CD14-positive monocyte (primary cell): ENCODE results near the gene CFAP57. TPM values are rescaled to one million over a fixed set of nuclear protein-coding genes. Genes with fewer than 3 reads are reported as not detected.

ENCODE experiments used
- DNase-seq, 3 donors: peaks; one replicate each; pipeline ENCODE4 v3.0.0-alpha.2; 2011 to 2022
- H2AFZ ChIP-seq: 2 replicates; pipeline ENCODE4 v1.6.0; 2012; ENCODE audit warnings: mild to moderate bottlenecking, low read depth, low read length, inconsistent platforms; ENCODE audit not compliant: insufficient read depth, poor library complexity, severe bottlenecking
- H3K27ac ChIP-seq, 2 donors: 1 replicate in 1 of 2; 2 replicates in 1 of 2; pipeline ENCODE4 v1.5.1; 2012 to 2013; ENCODE audit warnings: low read length in 2 of 2, control low read depth in 1 of 2, inconsistent platforms in 1 of 2, low read depth in 1 of 2, mild to moderate bottlenecking in 1 of 2
- H3K27me3 ChIP-seq, 2 donors: one replicate each; pipeline versions ENCODE4 v1.6.0 to v1.6.1; 2011 to 2013; ENCODE audit warnings: low read length in 2 of 2; ENCODE audit not compliant: control insufficient read depth in 2 of 2, insufficient read depth in 2 of 2
- H3K36me3 ChIP-seq, 2 donors: replicated peaks in 1 of 2; 1 replicate in 1 of 2; 2 replicates in 1 of 2; pipeline versions ENCODE4 v1.5.1 to v1.6.1; 2012 to 2013; ENCODE audit warnings: low read length in 2 of 2, control low read depth in 1 of 2, inconsistent platforms in 1 of 2, mild to moderate bottlenecking in 1 of 2; ENCODE audit not compliant: insufficient read depth in 2 of 2, control insufficient read depth in 1 of 2
- H3K4me1 ChIP-seq, 2 donors: 1 replicate in 1 of 2; 2 replicates in 1 of 2; pipeline versions ENCODE4 v1.5.1 to v1.6.1; 2012 to 2013; ENCODE audit warnings: low read length in 2 of 2, control low read depth in 1 of 2, inconsistent platforms in 1 of 2, mild to moderate bottlenecking in 1 of 2, moderate library complexity in 1 of 2; ENCODE audit not compliant: insufficient read depth in 2 of 2, control insufficient read depth in 1 of 2
- H3K4me2 ChIP-seq: replicated peaks from 2 replicates; pipeline ENCODE3; 2012; ENCODE audit warnings: low read length, moderate library complexity, mild to moderate bottlenecking; ENCODE audit not compliant: poor library complexity, severe bottlenecking; ENCODE audit errors: extremely low read depth
- H3K4me3 ChIP-seq, 3 experiments: fragments of 200-600 bp in 1 of 3; sonication (generic) in 1 of 3; replicated peaks in 1 of 3; 1 replicate in 2 of 3; 2 replicates in 1 of 3; pipeline ENCODE4 v1.5.1; 2011 to 2013; ENCODE audit warnings: low read length in 3 of 3, mild to moderate bottlenecking in 3 of 3, control low read depth in 2 of 3, low read depth in 2 of 3, inconsistent platforms in 1 of 3, moderate library complexity in 1 of 3
- H3K79me2 ChIP-seq: 2 replicates; pipeline ENCODE4 v1.6.0; 2012; ENCODE audit warnings: mild to moderate bottlenecking, control low read depth, inconsistent platforms, low read length, moderate library complexity; ENCODE audit not compliant: insufficient read depth
- H3K9ac ChIP-seq: 2 replicates; pipeline ENCODE4 v1.6.0; 2017; ENCODE audit warnings: low read length, mild to moderate bottlenecking; ENCODE audit not compliant: insufficient read depth, poor library complexity, severe bottlenecking
- H3K9me3 ChIP-seq, 2 donors: replicated peaks in 1 of 2; 1 replicate in 1 of 2; 2 replicates in 1 of 2; pipeline versions ENCODE4 v1.5.1 to v1.6.1; 2012 to 2013; ENCODE audit warnings: low read length in 2 of 2, control low read depth in 1 of 2; ENCODE audit not compliant: control insufficient read depth in 1 of 2, insufficient read depth in 1 of 2
- H4K20me1 ChIP-seq: 2 replicates; pipeline ENCODE4 v1.6.0; 2012; ENCODE audit warnings: mild to moderate bottlenecking, low read length, control low read depth, moderate library complexity; ENCODE audit not compliant: insufficient read depth
- H3K27ac Mint-ChIP-seq, 7 donors: one replicate each; pipeline ENCODE4 v1.8.0; 2020; ENCODE audit warnings: mild to moderate bottlenecking in 7 of 7, mixed read lengths in 7 of 7, moderate library complexity in 6 of 7, inconsistent platforms in 2 of 7
- H3K27me3 Mint-ChIP-seq, 3 donors: one replicate each; pipeline ENCODE4 v1.8.0; 2021 to 2022; ENCODE audit warnings: low read depth in 3 of 3, mild to moderate bottlenecking in 3 of 3, mixed read lengths in 3 of 3, moderate library complexity in 3 of 3, inconsistent platforms in 1 of 3
- H3K36me3 Mint-ChIP-seq, 2 donors: one replicate each; pipeline ENCODE4 v1.8.0; 2020; ENCODE audit warnings: mixed read lengths in 2 of 2, inconsistent platforms in 1 of 2, mild to moderate bottlenecking in 1 of 2
- H3K4me1 Mint-ChIP-seq: one replicate; pipeline ENCODE4 v1.8.0; 2020; ENCODE audit warnings: mild to moderate bottlenecking, mixed read lengths
- H3K4me3 Mint-ChIP-seq, 2 donors: one replicate each; pipeline ENCODE4 v1.8.0; 2020; ENCODE audit warnings: mild to moderate bottlenecking in 2 of 2, mixed read lengths in 2 of 2, moderate library complexity in 1 of 2
- H3K9me3 Mint-ChIP-seq, 7 donors: one replicate each; pipeline ENCODE4 v1.8.0; 2020 to 2022; ENCODE audit warnings: mixed read lengths in 7 of 7, mild to moderate bottlenecking in 6 of 7, moderate library complexity in 6 of 7, inconsistent platforms in 2 of 7
- CTCF ChIP-seq: fragments of 200-600 bp; IDR thresholded peaks from one replicate; pipeline ENCODE4 v1.8.0; 2022; ENCODE audit warnings: antibody characterized with exemption, mild to moderate bottlenecking
- WGBS: methylation state at CpG from one replicate; pipeline ENCODE4 v1.1.5; 2013; ENCODE audit warnings: missing lambda C conversion rate; ENCODE audit not compliant: insufficient coverage; 5-methylcytosine and 5-hydroxymethylcytosine counted together
- intact Hi-C, 2 donors: fragments of 100-400 bp; cut with micrococcal nuclease; formaldehyde crosslinking; loops; one replicate each; pipeline versions ENCODE4 v1.15.0 to v1.15.1; 2023
- polyA plus RNA-seq, 3 donors: library from polyadenylated mRNA; depleted of rRNA in 1 of 3; unstranded in 2 of 3; stranded (reverse) in 1 of 3; fragments of 300-500 nt in 2 of 3; fragments of >200 nt in 1 of 3; fragmentation: Illumina TruSeq in 2 of 3; gene quantifications; 1 replicate in 2 of 3; 2 replicates in 1 of 3; pipeline ENCODE4 v1.2.3, GENCODE V29; 2012 to 2021

CFAP57 gene
- polyA plus RNA-seq, 3 donors, result 0.01 to 0.05 TPM; not detected in 1

- H3K36me3 Mint-ChIP-seq, result no peaks in the 10 kb centered on the region
- WGBS, result 31% methylated on average over 4 of the region's 10 CpGs
- H2AFZ ChIP-seq, result peak within 1 kb of the TSS; percentile 38
- intact Hi-C loops, result no loop called here
- H3K27ac Mint-ChIP-seq, result no peak within 1 kb of the TSS
- no peak within 1 kb of the TSS for H3K4me3 ChIP-seq
- DNase-seq, result no peak
- no peak within 1 kb of the TSS for H3K4me2 ChIP-seq
- no peaks in the 10 kb centered on the region for H3K27me3 ChIP-seq
- H3K9ac ChIP-seq, result no peak within 1 kb of the TSS
- no peaks in the 10 kb centered on the region for H3K9me3 Mint-ChIP-seq
- no peaks in the 10 kb centered on the region for H3K9me3 ChIP-seq
- H3K36me3 ChIP-seq, result no peaks in the 10 kb centered on the region
- peaks cover 8% of the 10 kb centered on the region for H3K4me1 Mint-ChIP-seq
- no peak within 1 kb of the TSS for H3K4me3 Mint-ChIP-seq
- no peak within 1 kb of the TSS for H3K27ac ChIP-seq
- H3K4me1 ChIP-seq, result peaks cover 0 to 5% of the 10 kb centered on the region in 2 donors
- H4K20me1 ChIP-seq, result no peaks in the 10 kb centered on the region
- peaks cover 2 to 4% (median 2%) of the 10 kb centered on the region in 3 donors for H3K27me3 Mint-ChIP-seq
- TF ChIP-seq CTCF, result no peak
- H3K79me2 ChIP-seq, result no peaks in the 10 kb centered on the region
Measured at GRCh38 chr1:43300378-43301094, 128.4 kb downstream of the CFAP57 start, which contains the start of gene TIE1. TIE1 (plus strand) TSS chr1:43300982; CDS start chr1:43301072, 90 bp downstream.

- 88% methylated on average over 1 of the region's 1 CpG for WGBS
Measured at GRCh38 chr1:43302201-43302600, 130.1 kb downstream of the CFAP57 start.

More at GRCh38 chr1:43302201-43302600, 130.1 kb downstream of the CFAP57 start:
- peaks cover 0 to 4% (median 2%) of the 10 kb centered on the region in 3 donors for H3K27me3 Mint-ChIP-seq
- peaks cover 0 to 2% (median 0%) of the 10 kb centered on the region in 7 donors for H3K9me3 Mint-ChIP-seq
- TF ChIP-seq CTCF, result no peak
- H3K9ac ChIP-seq, result no peak overlapping the region
- H3K79me2 ChIP-seq, result no peaks in the 10 kb centered on the region
- H3K27me3 ChIP-seq, result no peaks in the 10 kb centered on the region
- no peaks in the 10 kb centered on the region for H3K36me3 ChIP-seq
- no peak overlapping the region for H3K4me2 ChIP-seq
- intact Hi-C loops, result no loop called here
- no peak overlapping the region for H3K4me3 Mint-ChIP-seq
- H4K20me1 ChIP-seq, result no peaks in the 10 kb centered on the region
- H3K9me3 ChIP-seq, result no peaks in the 10 kb centered on the region
- no peak overlapping the region for H3K4me3 ChIP-seq
- H3K36me3 Mint-ChIP-seq, result no peaks in the 10 kb centered on the region
- peaks cover 8% of the 10 kb centered on the region for H3K4me1 Mint-ChIP-seq
- DNase-seq, result no peak
- H2AFZ ChIP-seq, result no peak overlapping the region
- H3K4me1 ChIP-seq, result peaks cover 0 to 5% of the 10 kb centered on the region in 2 donors
- no peak overlapping the region for H3K27ac ChIP-seq
- no peak overlapping the region for H3K27ac Mint-ChIP-seq
